Lower leg skin (tissue), 3 donors: ENCODE results near the gene MMD.

Source experiments
- CTCF ChIP-seq, 3 donors: fragments of 450-650 bp; IDR thresholded peaks; one replicate each; pipeline ENCODE4 v1.5.1; 2016; ENCODE audit warnings: antibody characterized with exemption in 3 of 3, mild to moderate bottlenecking in 3 of 3, moderate library complexity in 2 of 3
- POLR2A ChIP-seq, 2 donors: fragments of 450-650 bp; IDR thresholded peaks; one replicate each; pipeline ENCODE4 v1.6.1; 2016 to 2017; ENCODE audit warnings: antibody characterized with exemption in 2 of 2, mild to moderate bottlenecking in 1 of 2, moderate library complexity in 1 of 2

GRCh38 chr17:55414983-55415382 lies 6.7 kb downstream of the MMD start:
- no peak for TF ChIP-seq CTCF (IDR thresholded peaks at IDR 0.05)
- TF ChIP-seq POLR2A (IDR thresholded peaks at IDR 0.05): no peak
